Measurements from ENCODE around the gene ITPRID1.

GRCh38 chr7:31583942-31584341 is 70.1 kb downstream of the ITPRID1 start:
- TF ChIP-seq CTCF (IDR thresholded peaks at IDR 0.05) (no peak), POLR2AphosphoS5 (IDR thresholded peaks at IDR 0.05) (no peak), POLR2A (IDR thresholded peaks at IDR 0.05) (no peak)
